Nucleus accumbens (tissue), 56 donors: ENCODE results near the gene OR5AK2.
"Not testable (repeated sequence)": the region's sequence is repeated elsewhere in the genome, so short reads cannot be mapped to it uniquely, and the experiment has no call there.

Experiments used
- DNase-seq, 56 donors: peaks; one replicate each; lab custom pipeline; 2025; lab: John Stamatoyannopoulos, UW

OR5AK2 gene

GRCh38 chr11:56988614-56989013 lies at the start of gene OR5AK2:
Gene OR5AK2, plus strand, starts transcription at chr11:56988914. Its CDS starts 0 bp downstream, at chr11:56988914.
- no peak for DNase-seq

GRCh38 chr11:56945526-56945925 lies 43.2 kb upstream of the OR5AK2 start:
- not testable (repeated sequence) for DNase-seq

- DNase-seq: no peak
Measured at GRCh38 chr11:56948991-56949515, 39.7 kb upstream of the OR5AK2 start.

GRCh38 chr11:56950510-56950909 lies 38.2 kb upstream of the OR5AK2 start:
- no peak for DNase-seq

- DNase-seq: not testable (repeated sequence)
Measured at GRCh38 chr11:56953907-56954306, 34.8 kb upstream of the OR5AK2 start.

- no peak for DNase-seq
Measured at GRCh38 chr11:56961609-56962008, 27.1 kb upstream of the OR5AK2 start.

GRCh38 chr11:56967726-56968125 lies 21.0 kb upstream of the OR5AK2 start:
- no peak for DNase-seq

GRCh38 chr11:56968524-56968923 lies 20.2 kb upstream of the OR5AK2 start:
- no peak for DNase-seq

- DNase-seq: no peak
Measured at GRCh38 chr11:56977314-56977713, 11.4 kb upstream of the OR5AK2 start.

GRCh38 chr11:56990702-56991101 lies 2.0 kb downstream of the OR5AK2 start:
- DNase-seq: no peak

- DNase-seq: no peak
Measured at GRCh38 chr11:56994532-56994931, 5.8 kb downstream of the OR5AK2 start.

- DNase-seq: no peak
Measured at GRCh38 chr11:57001674-57002401, 13.1 kb downstream of the OR5AK2 start.

GRCh38 chr11:57008373-57008772 lies 19.7 kb downstream of the OR5AK2 start:
- DNase-seq: no peak

GRCh38 chr11:57015679-57016078 lies 27.0 kb downstream of the OR5AK2 start:
- no peak for DNase-seq

GRCh38 chr11:57031556-57031955 lies 42.8 kb downstream of the OR5AK2 start:
- DNase-seq: no peak
